Panc1 (cell line): ENCODE data around the gene RBMS3. TPM values are rescaled to one million over a fixed set of nuclear protein-coding genes. Genes with fewer than 3 reads are reported as not detected.

Experiments
- ATAC-seq: fragments of 200-7000 bp; cut with Tn5 transposase; 2 replicates; pipeline ENCODE4 v1.9.1; 2020; ENCODE audit warnings: mild to moderate bottlenecking, moderate library complexity
- BruUV-seq: library from RNA; stranded (reverse); fragments of 400-500 nt; replicated peaks from 2 replicates; lab custom pipeline; 2021; lab: Mats Ljungman, UMichigan
- CTCF ChIA-PET: fragments of 300-600 bp; sonication (Branson Sonifier 250); formaldehyde crosslinking; loops from one replicate; lab custom pipeline; 2022; ENCODE audit warnings: antibody characterized with exemption; lab: Charles Lee
- POLR2A ChIA-PET: fragments of 300-600 bp; sonication (Branson Sonifier 250); formaldehyde crosslinking; loops from one replicate; lab custom pipeline; 2022; ENCODE audit warnings: antibody characterized with exemption; lab: Charles Lee
- DNase-seq: peaks from one replicate; pipeline ENCODE4 v3.0.0-alpha.2; 2010; ENCODE audit warnings: low read depth, low spot score
- H3K27ac ChIP-seq: 2 replicates; pipeline ENCODE4 v1.5.1; 2011; ENCODE audit warnings: mild to moderate bottlenecking, low read length, inconsistent platforms
- H3K27me3 ChIP-seq: fragments of 200-500 bp; sonication (Bioruptor generic); 2 replicates; pipeline ENCODE4 v1.6.0; 2014; ENCODE audit warnings: low read length, inconsistent platforms; ENCODE audit not compliant: control insufficient read depth, insufficient read depth
- H3K36me3 ChIP-seq: fragments of 200-500 bp; sonication (Bioruptor generic); 2 replicates; pipeline ENCODE4 v1.5.1; 2014; ENCODE audit warnings: inconsistent platforms, mild to moderate bottlenecking, low read length, moderate library complexity; ENCODE audit not compliant: control insufficient read depth, insufficient read depth
- H3K4me1 ChIP-seq: 2 replicates; pipeline ENCODE4 v1.5.1; 2011; ENCODE audit warnings: inconsistent platforms, mild to moderate bottlenecking, low read length, moderate library complexity; ENCODE audit not compliant: control insufficient read depth, insufficient read depth
- H3K4me3 ChIP-seq, 2 experiments: 2 replicates each; pipeline ENCODE4 v1.5.1; 2011 to 2012; ENCODE audit warnings: low read depth in 2 of 2, low read length in 2 of 2, mild to moderate bottlenecking in 2 of 2, inconsistent platforms in 1 of 2, moderate library complexity in 1 of 2
- H3K9me3 ChIP-seq: fragments of 200-500 bp; sonication (Bioruptor generic); 2 replicates; pipeline ENCODE4 v1.5.1; 2014; ENCODE audit warnings: low read depth, mild to moderate bottlenecking, inconsistent platforms, low read length, moderate library complexity; ENCODE audit not compliant: control insufficient read depth, insufficient read depth
- POLR2AphosphoS5 ChIP-seq: IDR thresholded peaks from 2 replicates; pipeline ENCODE4 v1.6.1; 2012; ENCODE audit warnings: mild to moderate bottlenecking, low read depth, low read length, moderate library complexity
- SIN3A ChIP-seq: IDR thresholded peaks from 2 replicates; pipeline ENCODE4 v1.6.1; 2012; ENCODE audit warnings: low read depth, mild to moderate bottlenecking, low read length, moderate library complexity, borderline replicate concordance; ENCODE audit not compliant: insufficient read depth
- TCF7L2 ChIP-seq: IDR thresholded peaks from 2 replicates; pipeline ENCODE4 v1.6.1; 2011; ENCODE audit warnings: mild to moderate bottlenecking, low read depth, low read length, inconsistent platforms
- in situ Hi-C: cut with HindIII; loops from 2 replicates; pipeline ENCODE4 v1.10.0; 2016; ENCODE audit warnings: low sequenced_read_pairs, low pct_unique_long_range_greater_than_20kb
- intact Hi-C: fragments of 100-400 bp; cut with micrococcal nuclease; formaldehyde crosslinking; loops from one replicate; pipeline ENCODE4 v1.10.0; 2022; ENCODE audit not compliant: unreplicated experiment
- total RNA-seq: library from RNA; stranded (reverse); gene quantifications from one replicate; pipeline ENCODE4 v1.2.1, GENCODE V29; 2021; ENCODE audit not compliant: unreplicated experiment
- TF ChIP-seq, protein P1 (sequence below): fragments of 450-650 bp; IDR thresholded peaks from 2 replicates; pipeline ENCODE4 v1.5.1; 2017; ENCODE audit warnings: mild to moderate bottlenecking
- TF ChIP-seq, protein P2 (sequence below), 2 experiments: IDR thresholded peaks; 2 replicates each; pipeline ENCODE4 v1.6.1; 2011 to 2012; ENCODE audit warnings: low read depth in 2 of 2, control low read depth in 1 of 2, low read length in 1 of 2, mild to moderate bottlenecking in 1 of 2, moderate library complexity in 1 of 2; ENCODE audit not compliant: insufficient read depth in 1 of 2

Gene RBMS3
- total RNA-seq, 1 experiment from 2014 or later: 1.1 TPM

DNA sequence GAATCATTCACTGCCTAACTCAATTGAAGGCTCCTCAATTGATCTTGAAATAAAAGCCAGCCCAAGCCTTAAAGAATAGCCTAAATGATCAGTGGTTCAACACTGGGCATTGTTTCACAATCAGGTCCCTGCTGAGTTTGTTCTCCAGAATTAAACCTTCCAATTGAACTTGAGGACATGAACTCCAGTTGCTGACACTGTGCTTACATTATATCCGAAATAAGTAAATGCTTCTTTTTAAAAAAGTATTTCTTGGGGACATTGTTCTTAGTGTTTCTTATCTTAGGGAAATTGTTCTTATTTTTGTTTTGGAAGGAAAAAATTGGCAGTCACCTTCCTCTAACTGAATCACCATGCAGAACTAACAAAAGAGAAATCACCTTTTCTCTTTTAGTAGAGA, 450.2 kb downstream of the RBMS3 start:
- Histone ChIP-seq H3K4me1 (no peaks in the 10 kb centered on the region), H3K4me3 (no peak overlapping the region), H3K36me3 (no peaks in the 10 kb centered on the region), H3K9me3 (no peaks in the 10 kb centered on the region), H3K27me3 (no peaks in the 10 kb centered on the region), H3K27ac (no peak overlapping the region)
- TF ChIP-seq POLR2AphosphoS5 (no peak), TCF7L2 (no peak), SIN3A (no peak)
- TF ChIP-seq, protein P1, sequence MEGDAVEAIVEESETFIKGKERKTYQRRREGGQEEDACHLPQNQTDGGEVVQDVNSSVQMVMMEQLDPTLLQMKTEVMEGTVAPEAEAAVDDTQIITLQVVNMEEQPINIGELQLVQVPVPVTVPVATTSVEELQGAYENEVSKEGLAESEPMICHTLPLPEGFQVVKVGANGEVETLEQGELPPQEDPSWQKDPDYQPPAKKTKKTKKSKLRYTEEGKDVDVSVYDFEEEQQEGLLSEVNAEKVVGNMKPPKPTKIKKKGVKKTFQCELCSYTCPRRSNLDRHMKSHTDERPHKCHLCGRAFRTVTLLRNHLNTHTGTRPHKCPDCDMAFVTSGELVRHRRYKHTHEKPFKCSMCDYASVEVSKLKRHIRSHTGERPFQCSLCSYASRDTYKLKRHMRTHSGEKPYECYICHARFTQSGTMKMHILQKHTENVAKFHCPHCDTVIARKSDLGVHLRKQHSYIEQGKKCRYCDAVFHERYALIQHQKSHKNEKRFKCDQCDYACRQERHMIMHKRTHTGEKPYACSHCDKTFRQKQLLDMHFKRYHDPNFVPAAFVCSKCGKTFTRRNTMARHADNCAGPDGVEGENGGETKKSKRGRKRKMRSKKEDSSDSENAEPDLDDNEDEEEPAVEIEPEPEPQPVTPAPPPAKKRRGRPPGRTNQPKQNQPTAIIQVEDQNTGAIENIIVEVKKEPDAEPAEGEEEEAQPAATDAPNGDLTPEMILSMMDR: no peak
- TF ChIP-seq, protein P2, sequence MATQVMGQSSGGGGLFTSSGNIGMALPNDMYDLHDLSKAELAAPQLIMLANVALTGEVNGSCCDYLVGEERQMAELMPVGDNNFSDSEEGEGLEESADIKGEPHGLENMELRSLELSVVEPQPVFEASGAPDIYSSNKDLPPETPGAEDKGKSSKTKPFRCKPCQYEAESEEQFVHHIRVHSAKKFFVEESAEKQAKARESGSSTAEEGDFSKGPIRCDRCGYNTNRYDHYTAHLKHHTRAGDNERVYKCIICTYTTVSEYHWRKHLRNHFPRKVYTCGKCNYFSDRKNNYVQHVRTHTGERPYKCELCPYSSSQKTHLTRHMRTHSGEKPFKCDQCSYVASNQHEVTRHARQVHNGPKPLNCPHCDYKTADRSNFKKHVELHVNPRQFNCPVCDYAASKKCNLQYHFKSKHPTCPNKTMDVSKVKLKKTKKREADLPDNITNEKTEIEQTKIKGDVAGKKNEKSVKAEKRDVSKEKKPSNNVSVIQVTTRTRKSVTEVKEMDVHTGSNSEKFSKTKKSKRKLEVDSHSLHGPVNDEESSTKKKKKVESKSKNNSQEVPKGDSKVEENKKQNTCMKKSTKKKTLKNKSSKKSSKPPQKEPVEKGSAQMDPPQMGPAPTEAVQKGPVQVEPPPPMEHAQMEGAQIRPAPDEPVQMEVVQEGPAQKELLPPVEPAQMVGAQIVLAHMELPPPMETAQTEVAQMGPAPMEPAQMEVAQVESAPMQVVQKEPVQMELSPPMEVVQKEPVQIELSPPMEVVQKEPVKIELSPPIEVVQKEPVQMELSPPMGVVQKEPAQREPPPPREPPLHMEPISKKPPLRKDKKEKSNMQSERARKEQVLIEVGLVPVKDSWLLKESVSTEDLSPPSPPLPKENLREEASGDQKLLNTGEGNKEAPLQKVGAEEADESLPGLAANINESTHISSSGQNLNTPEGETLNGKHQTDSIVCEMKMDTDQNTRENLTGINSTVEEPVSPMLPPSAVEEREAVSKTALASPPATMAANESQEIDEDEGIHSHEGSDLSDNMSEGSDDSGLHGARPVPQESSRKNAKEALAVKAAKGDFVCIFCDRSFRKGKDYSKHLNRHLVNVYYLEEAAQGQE (IDR thresholded peaks at IDR 0.05; ENCODE audit: insufficient read depth in 1 of 2, low read depth in 2 of 2, low read length in 1 of 2): no peak
- no peak for DNase-seq
- in situ Hi-C loops: no loop called here
- POLR2A ChIA-PET: no interaction called here
- CTCF ChIA-PET: no interaction called here
- no peak for ATAC-seq
- no TSS peak for BruUV-seq
- intact Hi-C loops: no loop called here

DNA sequence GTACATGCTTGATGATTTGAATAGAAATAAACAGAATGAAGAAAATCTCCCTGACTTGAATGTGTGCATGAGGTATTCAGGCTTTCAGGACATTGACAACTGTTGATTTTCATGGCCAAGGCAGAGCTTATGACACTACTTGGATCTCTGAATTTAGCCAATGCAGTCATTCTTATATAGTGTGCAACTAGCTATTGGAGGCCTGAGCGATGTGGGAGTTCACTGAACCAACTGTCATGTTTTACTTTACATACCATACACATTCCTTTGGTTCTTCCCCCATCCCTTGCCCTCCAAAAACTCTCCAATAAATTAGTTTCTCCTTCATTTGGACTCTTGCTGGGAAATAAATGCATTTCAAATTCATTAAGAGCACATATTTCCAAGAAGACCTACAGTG, 460.4 kb downstream of the RBMS3 start:
- BruUV-seq: no TSS peak
- Histone ChIP-seq H3K36me3 (no peaks in the 10 kb centered on the region), H3K27ac (no peak overlapping the region), H3K9me3 (no peaks in the 10 kb centered on the region), H3K27me3 (no peaks in the 10 kb centered on the region), H3K4me3 (no peak overlapping the region), H3K4me1 (no peaks in the 10 kb centered on the region)
- DNase-seq: no peak
- no peak for ATAC-seq
- ChIA-PET CTCF (no interaction called here), POLR2A (no interaction called here)
- intact Hi-C loops: no loop called here
- no peak for TF ChIP-seq POLR2AphosphoS5
- TF ChIP-seq, protein P2 (IDR thresholded peaks at IDR 0.05; ENCODE audit: insufficient read depth in 1 of 2, low read depth in 2 of 2, low read length in 1 of 2): no peak
- TF ChIP-seq, protein P1: no peak
- TF ChIP-seq SIN3A: no peak
- no peak for TF ChIP-seq TCF7L2
- in situ Hi-C loops: no loop called here
